ENCODE results near the gene MAP3K3. TPM values are rescaled to one million over a fixed set of nuclear protein-coding genes. Genes with fewer than 3 reads are reported as not detected.
A peak's percentile ranks its signal among the peaks of the same experiment; 100 is the strongest.

MAP3K3 gene
- total and polyA plus RNA-seq, 10 of the 15 experiments (the other 5 are each of a cell fraction or from before 2014, with no cell fraction given): 1.6 to 24.1 (median 15.0) TPM

DNA sequence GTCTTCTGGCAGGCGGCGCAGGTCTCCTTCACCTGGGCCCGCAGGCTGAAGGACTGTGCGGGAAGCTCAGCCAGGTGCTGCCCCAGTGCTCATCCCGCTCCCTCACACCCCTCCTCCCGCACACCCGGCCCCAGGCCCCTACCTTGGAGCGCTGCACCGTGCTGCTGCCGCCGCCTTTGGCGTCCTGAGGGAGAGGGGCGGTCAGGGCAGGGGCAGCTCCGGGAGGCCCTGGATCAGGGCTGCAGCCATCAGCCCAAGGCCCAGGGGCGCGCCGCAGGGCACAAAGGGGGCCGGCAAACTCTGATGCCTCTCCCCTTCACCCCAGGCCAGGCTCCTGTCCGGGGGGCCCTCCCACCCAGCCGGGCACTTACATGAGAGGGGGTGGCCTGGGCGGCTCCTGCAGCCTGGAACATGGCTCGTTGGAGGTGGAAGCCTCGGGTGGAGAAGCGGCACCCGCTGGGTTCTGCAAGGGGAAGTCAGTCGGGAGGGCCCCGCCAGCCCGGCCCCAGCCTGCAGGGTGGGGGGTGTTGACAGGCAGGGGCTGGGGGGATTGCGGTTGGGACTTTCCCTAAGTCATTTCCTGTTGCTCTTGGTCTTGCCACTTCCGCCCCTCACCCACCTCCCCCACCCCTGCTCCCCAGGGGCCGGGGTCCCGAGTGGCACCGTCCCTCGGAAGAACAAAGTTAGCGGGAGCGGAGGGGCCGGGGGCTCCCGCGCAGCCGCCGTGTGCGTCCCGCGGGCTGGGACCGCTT, 76.8 kb downstream of the MAP3K3 start (continued):
- TF ChIP-seq, protein P1, sequence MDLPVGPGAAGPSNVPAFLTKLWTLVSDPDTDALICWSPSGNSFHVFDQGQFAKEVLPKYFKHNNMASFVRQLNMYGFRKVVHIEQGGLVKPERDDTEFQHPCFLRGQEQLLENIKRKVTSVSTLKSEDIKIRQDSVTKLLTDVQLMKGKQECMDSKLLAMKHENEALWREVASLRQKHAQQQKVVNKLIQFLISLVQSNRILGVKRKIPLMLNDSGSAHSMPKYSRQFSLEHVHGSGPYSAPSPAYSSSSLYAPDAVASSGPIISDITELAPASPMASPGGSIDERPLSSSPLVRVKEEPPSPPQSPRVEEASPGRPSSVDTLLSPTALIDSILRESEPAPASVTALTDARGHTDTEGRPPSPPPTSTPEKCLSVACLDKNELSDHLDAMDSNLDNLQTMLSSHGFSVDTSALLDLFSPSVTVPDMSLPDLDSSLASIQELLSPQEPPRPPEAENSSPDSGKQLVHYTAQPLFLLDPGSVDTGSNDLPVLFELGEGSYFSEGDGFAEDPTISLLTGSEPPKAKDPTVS (IDR thresholded peaks at IDR 0.05; ENCODE audit: low read depth, low read length): no peak
- TF ChIP-seq DPF2 (IDR thresholded peaks at IDR 0.05) (peak; percentile 76), ZBED1 (IDR thresholded peaks at IDR 0.05; ENCODE audit: borderline replicate concordance) (peak; percentile 55; the same call in 1 of the 2 replicates), RCOR1 (conservative IDR thresholded peaks at IDR 0.05; ENCODE audit: low read depth, low read length) (no peak), EGR1 (IDR thresholded peaks at IDR 0.05; ENCODE audit: borderline replicate concordance in 1 of 2, low read depth in 2 of 2, low read length in 2 of 2) (peak in 1 of 2 experiments; percentile 48; a peak in 1 of 3 replicates), POLR2AphosphoS5 (IDR thresholded peaks at IDR 0.05; ENCODE audit: low read length) (peak; percentile 46), NFYA (IDR thresholded peaks at IDR 0.05; ENCODE audit: borderline replicate concordance, low read depth, low read length) (no peak), RAD21 (IDR thresholded peaks at IDR 0.05; ENCODE audit: insufficient read depth, low read depth, low read length) (no peak), SUPT20H (IDR thresholded peaks at IDR 0.05; ENCODE audit: borderline replicate concordance, control insufficient read depth, low read depth, low read length) (no peak), TCF12 (IDR thresholded peaks at IDR 0.05; ENCODE audit: low read depth, low read length) (0 out of 2 replicates have a peak, but pooled peaks have one; percentile 61), ZNF217 (IDR thresholded peaks at IDR 0.05) (no peak), JUNB (IDR thresholded peaks at IDR 0.05) (no peak), IKZF2 (IDR thresholded peaks at IDR 0.05) (peak; percentile 54 to 57; a peak in 3 of 4 replicates), YBX1 (IDR thresholded peaks at IDR 0.05) (no peak), NFYB (IDR thresholded peaks at IDR 0.05; ENCODE audit: insufficient read depth, low read depth, low read length) (no peak), TARDBP (IDR thresholded peaks at IDR 0.05; ENCODE audit: borderline replicate concordance) (no peak), BACH1 (IDR thresholded peaks at IDR 0.05; ENCODE audit: borderline replicate concordance) (0 out of 2 replicates have a peak, but pooled peaks have one; percentile 10), LARP7 (IDR thresholded peaks at IDR 0.05) (peak; percentile 46), GATAD2B (conservative IDR thresholded peaks at IDR 0.05; ENCODE audit: low read depth) (peak; percentile 54), TBL1XR1 (IDR thresholded peaks at IDR 0.05; ENCODE audit: low read depth, low read length) (peak; percentile 83; the same call in 1 of the 2 replicates)
- TF ChIP-seq, protein P2, sequence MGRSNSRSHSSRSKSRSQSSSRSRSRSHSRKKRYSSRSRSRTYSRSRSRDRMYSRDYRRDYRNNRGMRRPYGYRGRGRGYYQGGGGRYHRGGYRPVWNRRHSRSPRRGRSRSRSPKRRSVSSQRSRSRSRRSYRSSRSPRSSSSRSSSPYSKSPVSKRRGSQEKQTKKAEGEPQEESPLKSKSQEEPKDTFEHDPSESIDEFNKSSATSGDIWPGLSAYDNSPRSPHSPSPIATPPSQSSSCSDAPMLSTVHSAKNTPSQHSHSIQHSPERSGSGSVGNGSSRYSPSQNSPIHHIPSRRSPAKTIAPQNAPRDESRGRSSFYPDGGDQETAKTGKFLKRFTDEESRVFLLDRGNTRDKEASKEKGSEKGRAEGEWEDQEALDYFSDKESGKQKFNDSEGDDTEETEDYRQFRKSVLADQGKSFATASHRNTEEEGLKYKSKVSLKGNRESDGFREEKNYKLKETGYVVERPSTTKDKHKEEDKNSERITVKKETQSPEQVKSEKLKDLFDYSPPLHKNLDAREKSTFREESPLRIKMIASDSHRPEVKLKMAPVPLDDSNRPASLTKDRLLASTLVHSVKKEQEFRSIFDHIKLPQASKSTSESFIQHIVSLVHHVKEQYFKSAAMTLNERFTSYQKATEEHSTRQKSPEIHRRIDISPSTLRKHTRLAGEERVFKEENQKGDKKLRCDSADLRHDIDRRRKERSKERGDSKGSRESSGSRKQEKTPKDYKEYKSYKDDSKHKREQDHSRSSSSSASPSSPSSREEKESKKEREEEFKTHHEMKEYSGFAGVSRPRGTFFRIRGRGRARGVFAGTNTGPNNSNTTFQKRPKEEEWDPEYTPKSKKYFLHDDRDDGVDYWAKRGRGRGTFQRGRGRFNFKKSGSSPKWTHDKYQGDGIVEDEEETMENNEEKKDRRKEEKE (IDR thresholded peaks at IDR 0.05): no peak
- TF ChIP-seq, protein P3, sequence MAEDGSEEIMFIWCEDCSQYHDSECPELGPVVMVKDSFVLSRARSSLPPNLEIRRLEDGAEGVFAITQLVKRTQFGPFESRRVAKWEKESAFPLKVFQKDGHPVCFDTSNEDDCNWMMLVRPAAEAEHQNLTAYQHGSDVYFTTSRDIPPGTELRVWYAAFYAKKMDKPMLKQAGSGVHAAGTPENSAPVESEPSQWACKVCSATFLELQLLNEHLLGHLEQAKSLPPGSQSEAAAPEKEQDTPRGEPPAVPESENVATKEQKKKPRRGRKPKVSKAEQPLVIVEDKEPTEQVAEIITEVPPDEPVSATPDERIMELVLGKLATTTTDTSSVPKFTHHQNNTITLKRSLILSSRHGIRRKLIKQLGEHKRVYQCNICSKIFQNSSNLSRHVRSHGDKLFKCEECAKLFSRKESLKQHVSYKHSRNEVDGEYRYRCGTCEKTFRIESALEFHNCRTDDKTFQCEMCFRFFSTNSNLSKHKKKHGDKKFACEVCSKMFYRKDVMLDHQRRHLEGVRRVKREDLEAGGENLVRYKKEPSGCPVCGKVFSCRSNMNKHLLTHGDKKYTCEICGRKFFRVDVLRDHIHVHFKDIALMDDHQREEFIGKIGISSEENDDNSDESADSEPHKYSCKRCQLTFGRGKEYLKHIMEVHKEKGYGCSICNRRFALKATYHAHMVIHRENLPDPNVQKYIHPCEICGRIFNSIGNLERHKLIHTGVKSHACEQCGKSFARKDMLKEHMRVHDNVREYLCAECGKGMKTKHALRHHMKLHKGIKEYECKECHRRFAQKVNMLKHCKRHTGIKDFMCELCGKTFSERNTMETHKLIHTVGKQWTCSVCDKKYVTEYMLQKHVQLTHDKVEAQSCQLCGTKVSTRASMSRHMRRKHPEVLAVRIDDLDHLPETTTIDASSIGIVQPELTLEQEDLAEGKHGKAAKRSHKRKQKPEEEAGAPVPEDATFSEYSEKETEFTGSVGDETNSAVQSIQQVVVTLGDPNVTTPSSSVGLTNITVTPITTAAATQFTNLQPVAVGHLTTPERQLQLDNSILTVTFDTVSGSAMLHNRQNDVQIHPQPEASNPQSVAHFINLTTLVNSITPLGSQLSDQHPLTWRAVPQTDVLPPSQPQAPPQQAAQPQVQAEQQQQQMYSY (CRISPR knock-in tag; IDR thresholded peaks at IDR 0.05): no peak

Measured in GM12878 (cell line).